Panc1 (cell line): Measurements from ENCODE around the gene TEF. TPM values are rescaled to one million over a fixed set of nuclear protein-coding genes. Genes with fewer than 3 reads are reported as not detected.

Source experiments
- ATAC-seq: fragments of 200-7000 bp; cut with Tn5 transposase; 2 replicates; pipeline ENCODE4 v1.9.1; 2020; ENCODE audit warnings: mild to moderate bottlenecking, moderate library complexity
- BruUV-seq: library from RNA; stranded (reverse); fragments of 400-500 nt; replicated peaks from 2 replicates; lab custom pipeline; 2021; lab: Mats Ljungman, UMichigan
- CTCF ChIA-PET: fragments of 300-600 bp; sonication (Branson Sonifier 250); formaldehyde crosslinking; loops from one replicate; lab custom pipeline; 2022; ENCODE audit warnings: antibody characterized with exemption; lab: Charles Lee
- POLR2A ChIA-PET: fragments of 300-600 bp; sonication (Branson Sonifier 250); formaldehyde crosslinking; loops from one replicate; lab custom pipeline; 2022; ENCODE audit warnings: antibody characterized with exemption; lab: Charles Lee
- DNase-seq: peaks from one replicate; pipeline ENCODE4 v3.0.0-alpha.2; 2010; ENCODE audit warnings: low read depth, low spot score
- H3K27ac ChIP-seq: 2 replicates; pipeline ENCODE4 v1.5.1; 2011; ENCODE audit warnings: mild to moderate bottlenecking, low read length, inconsistent platforms
- H3K27me3 ChIP-seq: fragments of 200-500 bp; sonication (Bioruptor generic); 2 replicates; pipeline ENCODE4 v1.6.0; 2014; ENCODE audit warnings: low read length, inconsistent platforms; ENCODE audit not compliant: control insufficient read depth, insufficient read depth
- H3K36me3 ChIP-seq: fragments of 200-500 bp; sonication (Bioruptor generic); 2 replicates; pipeline ENCODE4 v1.5.1; 2014; ENCODE audit warnings: inconsistent platforms, mild to moderate bottlenecking, low read length, moderate library complexity; ENCODE audit not compliant: control insufficient read depth, insufficient read depth
- H3K4me1 ChIP-seq: 2 replicates; pipeline ENCODE4 v1.5.1; 2011; ENCODE audit warnings: inconsistent platforms, mild to moderate bottlenecking, low read length, moderate library complexity; ENCODE audit not compliant: control insufficient read depth, insufficient read depth
- H3K4me3 ChIP-seq, 2 experiments: 2 replicates each; pipeline ENCODE4 v1.5.1; 2011 to 2012; ENCODE audit warnings: low read depth in 2 of 2, low read length in 2 of 2, mild to moderate bottlenecking in 2 of 2, inconsistent platforms in 1 of 2, moderate library complexity in 1 of 2
- H3K9me3 ChIP-seq: fragments of 200-500 bp; sonication (Bioruptor generic); 2 replicates; pipeline ENCODE4 v1.5.1; 2014; ENCODE audit warnings: low read depth, mild to moderate bottlenecking, inconsistent platforms, low read length, moderate library complexity; ENCODE audit not compliant: control insufficient read depth, insufficient read depth
- POLR2AphosphoS5 ChIP-seq: IDR thresholded peaks from 2 replicates; pipeline ENCODE4 v1.6.1; 2012; ENCODE audit warnings: mild to moderate bottlenecking, low read depth, low read length, moderate library complexity
- SIN3A ChIP-seq: IDR thresholded peaks from 2 replicates; pipeline ENCODE4 v1.6.1; 2012; ENCODE audit warnings: low read depth, mild to moderate bottlenecking, low read length, moderate library complexity, borderline replicate concordance; ENCODE audit not compliant: insufficient read depth
- TCF7L2 ChIP-seq: IDR thresholded peaks from 2 replicates; pipeline ENCODE4 v1.6.1; 2011; ENCODE audit warnings: mild to moderate bottlenecking, low read depth, low read length, inconsistent platforms
- in situ Hi-C: cut with HindIII; loops from 2 replicates; pipeline ENCODE4 v1.10.0; 2016; ENCODE audit warnings: low sequenced_read_pairs, low pct_unique_long_range_greater_than_20kb
- intact Hi-C: fragments of 100-400 bp; cut with micrococcal nuclease; formaldehyde crosslinking; loops from one replicate; pipeline ENCODE4 v1.10.0; 2022; ENCODE audit not compliant: unreplicated experiment
- total RNA-seq: library from RNA; stranded (reverse); gene quantifications from one replicate; pipeline ENCODE4 v1.2.1, GENCODE V29; 2021; ENCODE audit not compliant: unreplicated experiment
- TF ChIP-seq, protein P1 (sequence below): fragments of 450-650 bp; IDR thresholded peaks from 2 replicates; pipeline ENCODE4 v1.5.1; 2017; ENCODE audit warnings: mild to moderate bottlenecking
- TF ChIP-seq, protein P2 (sequence below), 2 experiments: IDR thresholded peaks; 2 replicates each; pipeline ENCODE4 v1.6.1; 2011 to 2012; ENCODE audit warnings: low read depth in 2 of 2, control low read depth in 1 of 2, low read length in 1 of 2, mild to moderate bottlenecking in 1 of 2, moderate library complexity in 1 of 2; ENCODE audit not compliant: insufficient read depth in 1 of 2

Gene TEF
- total RNA-seq, 1 experiment from 2014 or later: 7.8 TPM

DNA sequence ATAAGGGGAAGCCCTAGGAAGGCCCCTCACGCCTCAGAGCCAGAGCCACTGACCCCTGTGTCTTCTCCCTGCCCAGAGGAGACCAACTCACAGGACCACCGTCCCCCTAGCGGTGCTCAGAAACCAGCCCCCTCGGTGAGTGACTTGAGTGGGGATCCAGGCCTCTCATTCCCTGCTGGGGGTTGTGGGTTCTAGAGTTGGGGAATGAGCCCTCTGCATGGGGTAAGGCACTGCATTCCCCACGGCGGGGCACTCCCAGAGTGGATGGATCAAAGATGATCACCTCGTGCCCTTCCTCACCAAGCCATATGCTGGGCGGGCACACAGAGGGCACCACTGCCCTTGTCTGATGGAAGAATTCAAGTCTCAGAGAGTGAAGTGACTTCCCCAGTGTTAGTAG, 40.7 kb upstream of the TEF start:
- in situ Hi-C loops (no loop called here), intact Hi-C loops (no loop called here)
- H3K4me3 ChIP-seq: no peak overlapping the region
- no peaks in the 10 kb centered on the region; the same call in 1 of the 2 replicates for H3K36me3 ChIP-seq
- no peaks in the 10 kb centered on the region for H3K9me3 ChIP-seq
- DNase-seq (no peak), ATAC-seq (no peak)
- CTCF ChIA-PET: no interaction called here
- TF ChIP-seq SIN3A: no peak
- H3K27ac ChIP-seq: no peak overlapping the region
- BruUV-seq: no TSS peak
- POLR2A ChIA-PET: no interaction called here
- no peaks in the 10 kb centered on the region for H3K4me1 ChIP-seq
- H3K27me3 ChIP-seq: no peaks in the 10 kb centered on the region

DNA sequence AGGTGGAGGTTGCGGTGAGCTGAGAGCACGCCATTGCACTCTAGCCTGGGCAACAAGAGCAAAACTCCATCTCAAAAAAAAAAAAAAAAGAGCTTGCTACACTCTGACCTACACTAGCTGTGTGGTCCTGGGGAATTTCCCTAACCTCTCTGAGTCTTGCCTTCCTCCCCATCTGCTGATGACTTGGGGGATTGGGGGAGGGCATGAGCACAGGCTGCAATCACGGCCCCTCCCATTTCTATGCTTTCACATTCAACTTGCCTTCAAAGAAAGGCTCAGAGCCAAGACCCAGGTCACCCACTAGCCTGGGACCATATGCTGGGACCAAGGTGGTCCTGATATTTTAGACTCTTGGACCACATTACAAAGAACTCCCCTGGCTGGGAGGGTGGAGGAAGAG, 39.8 kb upstream of the TEF start:
- DNase-seq (no peak), ATAC-seq (no peak)
- in situ Hi-C loops: no loop called here
- no TSS peak for BruUV-seq
- intact Hi-C loops: no loop called here
- no peaks in the 10 kb centered on the region for H3K9me3 ChIP-seq
- POLR2A ChIA-PET: interaction anchor here (0.6 kb wide), 1 partner anchor 13 kb away, joined by 4 read pairs; no protein-coding TSS in a partner anchor
- no peaks in the 10 kb centered on the region; the same call in 1 of the 2 replicates for H3K36me3 ChIP-seq
- no peak overlapping the region for H3K4me3 ChIP-seq
- TF ChIP-seq, protein P1, sequence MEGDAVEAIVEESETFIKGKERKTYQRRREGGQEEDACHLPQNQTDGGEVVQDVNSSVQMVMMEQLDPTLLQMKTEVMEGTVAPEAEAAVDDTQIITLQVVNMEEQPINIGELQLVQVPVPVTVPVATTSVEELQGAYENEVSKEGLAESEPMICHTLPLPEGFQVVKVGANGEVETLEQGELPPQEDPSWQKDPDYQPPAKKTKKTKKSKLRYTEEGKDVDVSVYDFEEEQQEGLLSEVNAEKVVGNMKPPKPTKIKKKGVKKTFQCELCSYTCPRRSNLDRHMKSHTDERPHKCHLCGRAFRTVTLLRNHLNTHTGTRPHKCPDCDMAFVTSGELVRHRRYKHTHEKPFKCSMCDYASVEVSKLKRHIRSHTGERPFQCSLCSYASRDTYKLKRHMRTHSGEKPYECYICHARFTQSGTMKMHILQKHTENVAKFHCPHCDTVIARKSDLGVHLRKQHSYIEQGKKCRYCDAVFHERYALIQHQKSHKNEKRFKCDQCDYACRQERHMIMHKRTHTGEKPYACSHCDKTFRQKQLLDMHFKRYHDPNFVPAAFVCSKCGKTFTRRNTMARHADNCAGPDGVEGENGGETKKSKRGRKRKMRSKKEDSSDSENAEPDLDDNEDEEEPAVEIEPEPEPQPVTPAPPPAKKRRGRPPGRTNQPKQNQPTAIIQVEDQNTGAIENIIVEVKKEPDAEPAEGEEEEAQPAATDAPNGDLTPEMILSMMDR: no peak
- TF ChIP-seq TCF7L2 (no peak), SIN3A (no peak), POLR2AphosphoS5 (no peak)
- TF ChIP-seq, protein P2, sequence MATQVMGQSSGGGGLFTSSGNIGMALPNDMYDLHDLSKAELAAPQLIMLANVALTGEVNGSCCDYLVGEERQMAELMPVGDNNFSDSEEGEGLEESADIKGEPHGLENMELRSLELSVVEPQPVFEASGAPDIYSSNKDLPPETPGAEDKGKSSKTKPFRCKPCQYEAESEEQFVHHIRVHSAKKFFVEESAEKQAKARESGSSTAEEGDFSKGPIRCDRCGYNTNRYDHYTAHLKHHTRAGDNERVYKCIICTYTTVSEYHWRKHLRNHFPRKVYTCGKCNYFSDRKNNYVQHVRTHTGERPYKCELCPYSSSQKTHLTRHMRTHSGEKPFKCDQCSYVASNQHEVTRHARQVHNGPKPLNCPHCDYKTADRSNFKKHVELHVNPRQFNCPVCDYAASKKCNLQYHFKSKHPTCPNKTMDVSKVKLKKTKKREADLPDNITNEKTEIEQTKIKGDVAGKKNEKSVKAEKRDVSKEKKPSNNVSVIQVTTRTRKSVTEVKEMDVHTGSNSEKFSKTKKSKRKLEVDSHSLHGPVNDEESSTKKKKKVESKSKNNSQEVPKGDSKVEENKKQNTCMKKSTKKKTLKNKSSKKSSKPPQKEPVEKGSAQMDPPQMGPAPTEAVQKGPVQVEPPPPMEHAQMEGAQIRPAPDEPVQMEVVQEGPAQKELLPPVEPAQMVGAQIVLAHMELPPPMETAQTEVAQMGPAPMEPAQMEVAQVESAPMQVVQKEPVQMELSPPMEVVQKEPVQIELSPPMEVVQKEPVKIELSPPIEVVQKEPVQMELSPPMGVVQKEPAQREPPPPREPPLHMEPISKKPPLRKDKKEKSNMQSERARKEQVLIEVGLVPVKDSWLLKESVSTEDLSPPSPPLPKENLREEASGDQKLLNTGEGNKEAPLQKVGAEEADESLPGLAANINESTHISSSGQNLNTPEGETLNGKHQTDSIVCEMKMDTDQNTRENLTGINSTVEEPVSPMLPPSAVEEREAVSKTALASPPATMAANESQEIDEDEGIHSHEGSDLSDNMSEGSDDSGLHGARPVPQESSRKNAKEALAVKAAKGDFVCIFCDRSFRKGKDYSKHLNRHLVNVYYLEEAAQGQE (IDR thresholded peaks at IDR 0.05; ENCODE audit: insufficient read depth in 1 of 2, low read depth in 2 of 2, low read length in 1 of 2): no peak
- H3K27ac ChIP-seq: no peak overlapping the region
- H3K4me1 ChIP-seq: no peaks in the 10 kb centered on the region
- CTCF ChIA-PET: no interaction called here
- H3K27me3 ChIP-seq: no peaks in the 10 kb centered on the region

DNA sequence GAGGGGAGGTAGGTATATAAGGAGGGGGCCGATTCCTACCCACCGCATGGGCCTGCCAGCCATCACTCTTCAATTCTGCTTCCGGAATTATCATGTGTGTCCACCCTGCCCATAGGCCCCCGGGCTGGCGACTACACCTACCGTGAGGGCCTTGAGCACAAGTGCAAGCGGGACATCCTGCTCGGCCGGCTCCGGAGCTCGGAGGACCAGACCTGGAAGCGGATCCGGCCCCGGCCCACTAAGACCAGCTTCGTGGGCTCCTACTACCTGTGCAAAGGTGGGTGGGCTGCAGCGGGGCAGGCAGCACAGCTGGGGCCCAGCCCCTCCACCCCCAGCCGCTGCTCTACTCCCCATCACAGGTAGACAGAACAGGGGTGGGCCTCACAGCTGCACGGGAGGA, 38.4 kb upstream of the TEF start:
- H3K27ac ChIP-seq: no peak overlapping the region
- no TSS peak for BruUV-seq
- H3K9me3 ChIP-seq: no peaks in the 10 kb centered on the region
- intact Hi-C loops (no loop called here), in situ Hi-C loops (no loop called here)
- H3K4me3 ChIP-seq: no peak overlapping the region
- no peaks in the 10 kb centered on the region for H3K4me1 ChIP-seq
- POLR2A ChIA-PET: no interaction called here
- DNase-seq (no peak), ATAC-seq (no peak)
- CTCF ChIA-PET: no interaction called here
- H3K36me3 ChIP-seq: no peaks in the 10 kb centered on the region; the same call in 1 of the 2 replicates
- H3K27me3 ChIP-seq: no peaks in the 10 kb centered on the region
- TF ChIP-seq SIN3A (no peak), POLR2AphosphoS5 (no peak), TCF7L2 (no peak)
- TF ChIP-seq, protein P1: no peak
- TF ChIP-seq, protein P2 (IDR thresholded peaks at IDR 0.05; ENCODE audit: insufficient read depth in 1 of 2, low read depth in 2 of 2, low read length in 1 of 2): no peak
